HG03135 (cell line): ENCODE data around the gene CD300A.
A peak's percentile ranks its signal among the peaks of the same experiment; 100 is the strongest.
"Not testable (repeated sequence)": the region's sequence is repeated elsewhere in the genome, so short reads cannot be mapped to it uniquely, and the experiment has no call there.

Experiments
- ATAC-seq: cut with Tn5 transposase; IDR thresholded peaks from one replicate; pipeline ENCODE4 v1.9.1; 2021; ENCODE audit warnings: mild to moderate bottlenecking, moderate library complexity; ENCODE audit not compliant: unreplicated experiment

Gene CD300A

DNA sequence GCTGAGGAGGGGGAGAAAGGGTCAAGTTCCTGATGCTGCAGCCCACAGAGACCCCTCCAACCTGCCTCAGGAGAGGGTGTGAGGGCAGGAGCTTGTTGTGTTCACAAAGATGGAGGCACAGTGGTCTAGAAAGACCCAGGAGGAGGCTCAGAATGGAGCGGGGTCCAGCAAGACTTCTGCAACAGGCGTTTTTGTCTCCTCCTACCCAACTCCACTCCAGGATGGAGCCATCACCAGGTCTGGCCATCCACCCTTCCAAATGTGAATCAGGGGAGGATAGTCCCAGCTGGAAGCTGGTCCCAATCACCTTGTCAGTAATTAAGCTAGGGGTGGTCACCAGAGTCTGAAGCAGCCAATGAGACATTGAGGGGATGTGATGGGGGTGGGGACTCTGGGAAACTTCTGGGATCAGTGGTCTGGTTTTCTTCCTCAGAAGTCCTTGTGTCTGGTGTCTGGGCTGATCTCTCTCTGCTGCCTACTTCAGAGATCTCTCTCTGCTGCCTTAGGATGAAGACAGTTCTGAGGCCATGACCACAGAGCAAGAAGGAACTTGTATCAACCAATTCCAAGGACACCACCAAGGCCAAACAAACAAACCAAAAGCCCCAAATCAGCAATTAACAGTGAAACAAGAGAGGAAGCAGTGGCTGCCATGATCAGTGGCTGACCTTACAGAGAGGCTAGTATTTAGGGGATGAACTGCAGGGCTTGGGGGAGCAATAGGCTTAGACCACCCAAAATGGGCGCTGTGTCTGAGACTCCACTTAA is 50.3 kb downstream of the CD300A start:
- no peak for ATAC-seq

DNA sequence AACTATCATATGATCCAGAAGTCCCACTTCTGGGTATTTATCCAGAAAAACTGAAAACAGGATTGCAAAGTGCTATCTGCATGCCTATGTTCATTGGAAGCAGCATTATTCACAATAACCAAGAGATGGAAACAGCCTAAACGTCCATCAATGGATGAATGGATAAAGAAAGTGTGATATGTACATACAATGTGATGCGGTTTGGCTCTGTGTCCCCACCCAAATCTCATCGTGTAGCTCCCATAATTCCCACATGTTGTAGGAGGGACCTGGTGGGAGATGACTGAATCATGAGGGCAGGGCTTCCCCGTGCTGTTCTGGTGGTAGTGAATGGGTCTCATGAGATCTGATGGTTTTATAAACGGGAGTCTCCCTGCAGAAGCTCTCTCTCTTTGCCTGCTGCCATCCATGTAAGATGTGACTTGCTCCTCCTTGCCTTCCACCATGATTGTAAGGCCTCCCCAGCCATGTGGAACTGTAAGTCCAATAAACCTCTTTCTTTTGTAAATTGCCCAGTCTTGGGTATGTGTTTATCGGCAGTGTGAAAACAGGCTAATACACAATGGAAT is 52.1 kb downstream of the CD300A start:
- not testable (repeated sequence) for ATAC-seq

DNA sequence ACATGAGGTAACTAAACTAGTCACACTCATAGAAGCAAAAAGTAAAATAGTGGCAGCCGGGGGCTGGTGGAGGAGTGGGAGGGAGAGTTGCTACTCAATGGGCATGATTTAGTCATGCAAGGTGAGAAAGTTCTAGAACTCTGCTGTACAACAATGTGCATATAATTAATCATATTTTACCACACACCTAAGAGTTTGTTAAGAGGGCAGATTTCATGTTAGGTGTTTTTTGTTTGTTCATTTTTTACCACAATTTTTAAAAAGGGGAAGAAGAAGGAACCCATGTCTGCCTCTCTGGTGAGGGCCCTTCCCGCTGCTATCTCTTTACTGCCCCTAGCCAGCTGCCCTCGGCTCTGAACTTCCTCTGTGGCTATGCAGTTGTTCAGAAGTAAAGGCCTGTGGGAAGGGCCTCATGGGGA is 53.6 kb downstream of the CD300A start:
- no peak for ATAC-seq

DNA sequence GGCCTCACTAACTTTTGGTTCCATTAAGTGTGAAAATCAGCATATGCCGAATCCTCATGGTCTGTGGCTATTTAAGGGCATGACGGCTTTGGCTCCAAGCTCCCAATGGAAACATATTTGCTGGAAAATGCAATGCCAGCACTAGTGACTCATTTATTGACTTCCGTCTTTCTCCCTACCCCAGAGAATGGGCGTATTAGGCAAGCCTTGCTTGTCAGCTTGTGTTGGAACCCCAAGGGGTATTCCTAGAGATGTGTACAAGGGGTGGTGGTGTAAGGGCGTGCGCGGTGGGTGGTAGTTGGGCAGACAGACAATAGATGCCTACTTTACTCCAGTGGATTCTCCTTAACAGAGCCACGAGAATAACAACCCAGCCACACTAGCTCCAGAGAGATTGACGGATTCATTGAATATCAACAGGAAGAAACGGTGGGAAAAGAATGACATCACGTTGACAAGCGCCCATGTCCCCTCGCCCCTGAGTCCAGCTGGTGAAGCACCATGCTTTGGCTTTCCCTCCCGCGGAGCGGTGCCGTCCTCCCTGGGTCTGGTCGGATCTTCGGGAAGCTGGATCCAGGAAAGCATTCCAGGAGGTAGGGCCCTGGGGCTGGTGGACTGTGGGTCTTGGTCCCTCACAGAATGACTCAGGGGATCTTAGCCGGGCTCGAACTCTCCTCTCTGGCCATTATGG is 54.5 kb downstream of the CD300A start:
- no peak for ATAC-seq

DNA sequence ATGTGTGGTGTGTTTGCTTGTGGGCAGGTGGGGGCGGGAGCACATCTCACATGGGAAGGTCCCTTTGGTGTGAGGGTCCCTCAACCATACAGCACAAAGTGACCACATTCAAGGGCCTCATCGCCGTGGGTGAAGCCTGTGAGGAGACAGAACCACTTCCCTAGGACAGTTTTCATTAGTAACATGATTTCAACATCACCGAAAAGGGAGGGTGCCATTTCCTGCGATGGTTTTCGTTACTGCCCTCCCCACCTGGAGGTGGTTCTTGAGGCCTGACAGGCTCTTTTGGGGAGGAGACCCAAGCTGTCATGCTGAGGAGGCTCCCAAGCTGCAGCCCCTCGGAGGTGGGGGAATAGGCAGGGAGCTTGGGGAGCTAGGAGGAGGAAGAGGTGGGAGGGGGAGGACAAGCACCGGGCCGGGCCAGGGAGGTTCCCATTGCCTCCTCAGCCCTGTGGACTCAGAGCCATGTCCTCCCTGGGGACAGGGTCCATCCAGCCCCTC is 55.3 kb downstream of the CD300A start:
- no peak for ATAC-seq

DNA sequence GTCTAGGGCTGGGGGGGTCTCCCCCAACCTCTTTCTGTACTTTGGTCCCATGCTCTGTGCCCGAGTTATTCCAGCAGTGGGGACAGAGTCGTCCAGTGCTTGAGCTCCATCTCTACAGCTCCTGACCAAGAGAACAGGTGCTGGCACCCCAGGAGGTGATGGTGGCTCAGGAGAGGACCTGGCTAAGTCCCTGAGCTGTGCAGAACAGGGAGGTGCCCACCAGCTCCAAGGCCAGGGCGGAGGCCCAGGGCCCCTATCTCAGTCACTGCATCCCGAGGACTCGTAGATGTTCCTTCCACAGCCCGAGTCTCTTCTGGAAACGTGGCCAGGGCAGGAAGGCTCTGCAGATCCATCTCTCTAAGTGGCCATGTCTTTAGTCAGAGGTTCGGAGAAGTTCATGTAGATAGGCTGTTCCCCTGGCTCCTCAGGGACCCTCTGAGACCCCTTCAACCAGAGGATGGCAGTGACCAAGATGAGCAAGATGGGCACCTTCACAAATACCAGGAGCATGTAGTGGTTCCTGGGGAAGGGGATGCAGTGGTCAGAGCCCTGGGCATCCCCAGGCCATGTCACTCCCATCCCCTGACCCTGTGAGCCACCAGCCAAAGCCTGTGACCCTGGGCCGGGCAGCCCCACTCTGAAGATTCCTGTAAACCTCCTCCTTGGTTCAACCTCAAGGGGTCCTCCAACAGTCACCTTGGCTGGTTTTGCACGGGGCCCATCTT is 56.1 kb downstream of the CD300A start:
- ATAC-seq = no peak

DNA sequence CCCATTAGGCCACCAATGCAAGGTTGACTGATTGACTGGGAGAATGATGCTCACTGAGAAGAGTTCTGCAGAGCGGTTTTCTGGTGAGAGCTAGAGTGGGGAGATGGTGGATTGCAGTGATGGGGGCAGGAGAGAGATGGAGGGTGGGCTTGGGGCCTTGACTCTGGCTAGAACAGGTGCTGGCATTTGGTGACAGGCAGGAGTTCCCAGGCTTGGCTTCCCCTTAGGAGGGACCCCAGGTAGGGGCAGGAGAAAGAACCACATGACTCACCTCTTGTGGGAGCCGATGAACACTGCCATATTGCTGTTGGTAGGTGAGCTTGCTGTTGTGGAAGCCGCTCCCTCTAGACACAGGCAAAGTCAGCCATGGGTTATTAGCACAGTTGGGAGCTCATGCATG is 56.9 kb downstream of the CD300A start:
- no peak for ATAC-seq

DNA sequence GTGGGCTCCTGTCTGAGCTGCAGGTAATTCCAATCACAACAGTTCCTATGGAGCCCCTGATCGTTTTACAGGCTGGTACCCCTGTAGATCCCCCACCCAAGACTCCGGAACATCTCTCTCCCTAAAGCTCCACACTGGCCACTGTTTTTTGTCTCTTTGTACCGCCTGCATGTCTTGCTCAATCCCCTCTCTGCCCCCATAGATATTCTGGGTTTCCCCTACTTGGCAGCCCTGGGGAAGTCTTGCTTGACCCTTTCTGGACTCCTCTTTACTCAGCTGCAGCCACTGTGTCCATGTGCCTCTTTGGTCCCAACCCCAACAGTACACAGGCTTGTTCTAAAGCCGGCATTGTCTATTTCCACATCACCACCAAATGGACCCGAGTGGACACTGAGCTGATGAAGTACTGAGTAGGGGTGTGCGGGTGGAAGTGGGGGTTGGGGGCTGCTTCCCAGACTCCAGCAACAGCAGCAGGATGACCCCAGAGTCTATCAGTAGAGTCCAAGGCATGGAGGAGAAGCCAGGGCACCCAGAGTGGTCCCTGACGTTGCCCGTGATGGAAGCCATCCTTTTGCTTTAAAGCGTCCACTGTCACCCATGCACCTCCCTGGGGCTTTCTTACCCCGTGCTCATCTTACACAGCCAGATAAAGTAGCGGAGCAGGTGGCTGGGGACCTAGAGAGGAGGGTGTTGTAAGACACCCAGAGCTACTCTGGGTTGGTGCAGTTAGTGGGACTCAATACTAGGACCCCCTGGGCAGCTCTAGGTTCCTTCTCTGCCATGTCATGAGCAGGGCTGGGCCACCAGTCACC is 58.4 kb downstream of the CD300A start:
- no peak for ATAC-seq

DNA sequence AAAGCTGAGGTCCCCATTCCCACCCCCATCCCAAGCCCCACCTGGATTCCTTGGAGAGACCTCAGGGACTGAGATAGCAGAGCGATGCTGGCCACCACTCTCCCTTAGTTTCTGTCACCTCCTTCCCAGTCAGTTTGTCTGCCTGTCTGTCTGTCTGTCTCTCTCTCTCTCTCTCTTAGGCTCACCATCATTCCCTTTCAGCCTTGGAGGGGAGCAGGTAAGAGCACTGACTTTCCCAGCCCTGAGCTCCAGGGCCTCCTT is 59.0 kb downstream of the CD300A start:
- no peak for ATAC-seq

DNA sequence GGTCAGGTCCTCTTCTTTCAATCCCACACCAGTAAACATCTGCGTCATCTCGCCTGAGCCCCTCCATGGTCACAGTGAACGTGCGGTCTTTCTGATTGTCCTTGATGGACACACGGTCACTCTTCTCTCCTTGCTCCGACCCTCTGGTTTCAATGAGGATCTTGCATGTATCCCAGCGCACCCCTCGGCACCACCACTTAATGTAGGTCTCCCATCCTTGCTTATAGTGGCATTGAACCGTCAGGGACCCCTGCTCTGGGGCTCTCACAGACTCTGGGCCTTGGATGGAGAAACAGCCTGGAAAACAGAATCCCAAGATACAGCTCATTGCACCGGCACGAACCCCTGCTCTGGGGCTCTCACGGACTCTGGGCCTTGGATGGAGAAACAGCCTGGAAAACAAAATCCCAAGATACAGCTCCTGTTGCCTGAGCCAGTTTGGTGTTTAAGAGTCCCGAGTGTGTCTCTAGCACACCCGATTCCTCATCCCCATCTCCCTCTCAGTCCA is 59.4 kb downstream of the CD300A start:
- ATAC-seq = no peak

DNA sequence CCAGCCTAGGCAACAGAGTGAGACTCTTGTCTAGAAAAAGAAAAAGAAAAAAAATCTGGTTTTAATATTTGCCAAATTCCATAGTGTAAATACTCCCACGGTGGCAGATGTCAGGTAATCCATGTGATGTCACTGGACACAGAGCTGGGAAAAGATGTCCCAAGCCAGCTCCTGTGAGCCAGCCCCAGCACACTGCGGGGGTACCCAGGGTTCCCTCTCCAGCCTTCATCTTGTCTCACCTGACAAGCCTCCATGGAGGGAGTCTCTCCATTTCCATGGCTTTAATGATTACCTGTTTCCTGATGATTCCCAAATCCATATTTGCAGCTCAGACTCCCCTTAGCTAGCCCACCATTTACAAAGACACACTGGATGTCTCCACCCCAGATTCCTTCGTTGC is 60.2 kb downstream of the CD300A start:
- no peak for ATAC-seq

DNA sequence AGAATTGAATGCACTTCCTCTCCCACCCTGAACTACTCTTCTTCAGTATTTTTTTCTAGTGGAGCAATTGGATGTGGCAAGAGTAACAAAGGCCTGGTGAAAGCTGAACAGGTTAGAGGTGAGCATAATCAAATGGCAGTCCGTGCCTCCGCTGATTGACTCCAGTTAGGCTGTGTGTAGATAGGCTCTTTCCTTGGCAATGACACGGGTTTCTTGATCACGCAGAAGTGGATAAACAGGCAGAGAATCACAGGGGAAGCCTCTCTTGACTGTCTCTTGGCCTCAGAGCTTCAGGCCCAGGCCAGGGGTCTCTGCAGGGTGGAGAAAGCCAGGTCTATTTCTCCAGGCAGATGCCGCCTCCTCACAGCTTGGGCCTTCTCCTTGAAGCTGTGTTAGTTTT is 60.6 kb downstream of the CD300A start:
- no peak for ATAC-seq

DNA sequence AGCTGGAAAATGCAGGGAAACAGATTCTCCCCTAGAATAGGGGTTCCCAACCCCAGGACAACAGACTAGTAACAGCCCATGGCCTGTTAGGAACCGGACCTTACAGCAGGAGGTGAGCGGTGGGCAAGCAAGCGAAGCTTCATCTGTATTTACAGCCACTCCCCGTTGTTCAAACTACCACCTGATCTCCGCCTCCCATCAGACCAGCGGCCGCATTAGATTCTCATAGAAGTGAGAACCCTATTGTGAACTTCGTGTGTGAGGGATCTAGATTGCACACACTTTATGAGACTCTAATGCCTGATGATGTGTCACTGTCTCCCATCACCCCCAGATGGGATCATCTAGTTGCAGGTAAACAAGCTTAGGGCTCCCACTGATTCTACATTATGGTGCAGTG is 61.3 kb downstream of the CD300A start:
- ATAC-seq = no peak

DNA sequence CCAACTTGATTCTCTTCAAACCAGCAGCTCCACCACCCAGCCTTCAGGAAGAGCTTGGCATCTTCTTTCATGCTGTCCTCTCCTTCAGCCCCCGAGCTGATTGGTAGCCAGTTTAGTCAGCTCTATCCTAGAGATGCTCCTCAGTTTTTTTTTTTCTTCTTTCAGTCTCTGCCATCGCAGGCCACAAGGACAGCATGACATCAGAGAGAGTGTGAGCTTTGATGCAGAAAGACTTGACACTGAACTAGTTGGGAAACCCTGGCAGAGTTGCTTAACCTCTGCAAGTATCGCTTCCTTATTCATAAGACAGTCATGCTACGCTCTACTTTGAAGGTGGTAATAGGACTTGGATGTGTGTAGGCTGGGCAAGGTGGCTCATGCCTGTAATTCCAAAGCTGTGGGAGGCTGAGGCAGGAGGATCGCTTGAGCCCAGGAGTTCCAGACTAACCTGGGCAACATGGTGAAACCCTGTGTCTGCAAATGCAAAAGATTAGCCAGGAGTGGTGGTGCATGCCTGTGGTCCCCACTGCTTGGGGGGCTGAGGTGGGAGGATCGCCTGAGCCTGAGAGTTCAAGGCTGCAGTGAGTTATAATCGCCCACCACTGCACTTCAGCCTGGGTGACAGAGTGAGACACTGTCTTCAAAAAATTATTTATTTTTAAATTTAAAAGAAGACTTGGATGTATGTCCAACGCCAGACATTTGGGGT is 62.2 kb downstream of the CD300A start:
- peak; percentile 65 for ATAC-seq

DNA sequence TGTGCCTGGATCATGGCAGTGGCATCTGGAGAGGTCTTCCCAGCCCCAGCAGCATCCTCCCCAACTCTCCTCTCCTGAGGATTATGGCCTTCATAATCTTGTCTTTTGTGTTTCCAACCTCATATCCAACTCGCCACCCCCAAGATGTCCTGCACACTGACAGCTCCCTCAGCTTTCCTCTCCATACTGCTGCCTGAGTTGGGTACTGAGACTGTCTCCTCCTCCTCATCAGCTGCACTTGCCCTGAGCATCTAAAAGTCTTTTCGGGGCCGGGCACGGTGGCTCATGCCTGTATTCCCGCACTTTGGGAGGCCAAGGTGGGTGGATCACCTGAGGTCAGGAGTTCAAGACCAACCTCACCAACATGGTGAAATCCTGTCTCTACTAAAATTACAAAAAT is 62.8 kb downstream of the CD300A start:
- ATAC-seq = no peak

DNA sequence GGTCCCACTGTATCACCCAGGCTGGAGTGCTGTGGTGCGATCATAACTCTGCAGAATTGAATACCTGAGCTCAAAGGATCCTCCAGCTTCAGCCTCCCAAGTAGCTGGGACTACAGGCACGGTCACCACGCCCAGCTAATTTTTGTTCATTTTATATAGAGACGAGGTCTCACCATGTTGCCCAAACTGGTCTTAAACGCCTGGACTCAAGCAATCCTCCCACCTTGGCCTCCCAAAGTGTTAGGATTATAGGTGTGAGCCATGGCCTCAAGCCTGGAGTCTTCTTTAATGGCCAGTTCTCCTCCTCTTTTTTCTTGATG is 64.4 kb downstream of the CD300A start:
- ATAC-seq = no peak

DNA sequence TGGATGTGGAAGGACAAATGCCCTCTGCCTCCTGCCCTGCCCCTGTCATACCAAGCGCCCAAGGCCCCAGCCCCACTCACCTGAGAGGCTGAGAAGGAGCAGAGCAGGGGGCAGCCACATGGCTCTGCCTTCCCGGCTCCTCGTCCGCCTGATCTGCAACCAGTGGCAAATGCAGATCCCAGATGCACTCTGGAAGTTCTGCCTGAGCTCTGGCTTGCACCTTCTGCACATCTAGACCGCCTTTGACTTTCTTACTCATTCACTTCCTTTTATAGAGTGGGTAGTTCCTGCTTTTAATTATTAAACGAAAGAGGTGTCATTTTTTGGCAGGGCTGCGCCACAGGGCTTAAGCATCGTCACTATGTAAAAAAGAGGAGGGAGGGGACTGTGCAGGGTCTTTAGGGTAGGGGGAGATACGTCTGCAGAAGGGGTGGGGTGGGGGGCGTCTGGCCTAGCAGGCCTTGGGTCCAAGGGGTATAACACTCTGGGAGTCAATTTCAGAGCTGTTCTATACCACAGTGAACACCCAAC is 64.9 kb downstream of the CD300A start, which contains the start of gene CD300LB:
CD300LB (minus strand) TSS at position 245 of the 531 bp plus-strand sequence; CDS start at position 120, 125 bp downstream.
- ATAC-seq = no peak

DNA sequence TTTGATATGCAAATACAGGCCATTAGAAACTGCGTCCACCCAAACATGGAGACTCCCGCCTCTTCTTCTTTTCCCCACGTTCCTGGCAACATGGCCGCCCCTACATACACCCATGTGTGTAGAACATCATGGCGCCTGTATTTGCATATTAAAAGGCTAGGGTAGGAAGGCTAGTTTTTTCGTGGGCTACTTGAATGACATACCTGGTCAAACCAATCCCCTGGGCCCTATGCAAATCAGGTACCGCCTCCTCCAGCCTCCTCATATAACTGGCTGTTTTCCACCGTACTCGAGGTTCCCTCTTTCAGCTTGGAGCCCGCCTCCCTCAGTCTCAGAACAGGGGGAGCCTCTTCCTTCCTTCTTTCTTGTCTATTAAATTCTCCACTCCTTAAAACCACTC is 65.7 kb downstream of the CD300A start:
- ATAC-seq = no peak
